ENCODE data around the gene SIN3B.
A peak's percentile ranks its signal among the peaks of the same experiment; 100 is the strongest.

The SIN3B gene

DNA sequence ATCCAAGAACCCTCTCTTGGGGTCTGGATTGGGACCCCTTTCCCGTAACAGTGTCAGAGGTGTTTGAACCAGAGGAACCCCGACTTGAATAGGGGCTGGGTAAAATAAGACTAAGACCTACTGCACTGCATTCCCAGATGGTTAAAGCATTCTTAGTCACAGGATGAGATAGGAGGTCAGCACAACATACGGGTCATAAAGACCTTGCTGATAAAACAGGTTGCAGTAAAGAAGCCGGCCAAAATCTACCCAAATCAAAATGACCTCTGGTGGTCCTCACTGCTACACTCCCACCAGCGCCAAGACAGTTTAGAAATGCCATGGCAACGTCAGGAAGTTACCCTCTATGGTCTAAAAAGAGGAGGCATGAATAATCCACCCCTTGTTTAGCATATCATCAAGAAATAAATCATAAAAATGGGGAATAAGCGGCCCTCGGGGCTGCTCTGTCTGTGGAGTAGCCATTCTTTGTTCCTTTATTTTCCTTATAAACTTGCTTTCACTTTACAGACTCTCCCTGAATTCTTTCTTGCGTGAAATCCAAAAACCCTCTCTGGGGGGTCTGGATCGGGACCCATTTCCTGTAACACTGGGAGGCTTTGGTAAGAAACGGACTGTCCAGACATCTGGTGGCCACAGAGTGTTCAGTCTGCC, 4.4 kb upstream of the SIN3B start:
- Histone ChIP-seq H3K27me3 (no peaks in the 10 kb centered on the region), H3K36me3 (no peaks in the 10 kb centered on the region), H3K4me1 (peaks cover 16% of the 10 kb centered on the region), H3K4me3 (no peak overlapping the region), H3K4me2 (peak overlapping the region; percentile 65), H4K20me1 (peaks cover 1% of the 10 kb centered on the region; the same call in 1 of the 2 replicates), H3K27ac (no peak overlapping the region), H3K9ac (no peak overlapping the region), H3K9me3 (no peaks in the 10 kb centered on the region)
- no peak for TF ChIP-seq Cebpa-rat (IDR thresholded peaks at IDR 0.05)

DNA sequence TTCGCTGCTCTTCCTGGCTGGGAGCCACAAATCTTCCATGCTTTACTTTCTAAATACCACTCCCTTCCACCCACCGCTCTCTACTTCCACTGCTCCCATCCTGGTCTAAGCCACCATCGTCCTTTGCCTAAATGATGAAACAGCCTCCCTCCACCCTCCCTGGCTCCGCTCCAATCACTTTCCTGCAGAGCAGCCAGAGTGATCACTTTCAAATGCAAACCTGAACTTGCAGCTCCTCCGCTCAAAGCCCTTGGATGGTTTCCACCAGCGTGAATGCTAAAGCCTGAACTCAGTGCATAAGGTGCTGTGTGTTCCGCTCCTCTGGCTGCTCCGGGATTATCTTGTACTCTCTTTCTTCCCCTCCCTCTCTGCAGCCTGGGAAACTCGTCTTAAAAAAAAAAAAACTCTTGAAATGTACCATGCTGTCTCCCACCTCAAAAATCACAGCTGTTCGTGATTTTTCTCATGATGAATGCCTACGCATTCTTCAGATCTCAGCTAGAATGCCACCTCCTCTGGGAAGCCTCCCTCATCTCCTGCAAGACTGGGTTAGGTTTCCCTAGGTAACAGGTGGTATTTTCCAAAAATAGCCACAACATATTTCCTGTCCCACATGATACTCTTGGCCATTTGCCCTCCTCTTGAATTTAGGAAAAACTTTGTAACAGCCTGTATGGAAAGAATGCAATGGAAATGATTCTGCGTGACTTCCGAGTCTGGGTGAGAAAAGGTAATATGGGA, 3.7 kb upstream of the SIN3B start:
- Histone ChIP-seq H3K9me3 (no peaks in the 10 kb centered on the region), H3K36me3 (0 out of 2 replicates have a peak, but pooled peaks cover 2% of the 10 kb centered on the region), H4K20me1 (peaks cover 8% of the 10 kb centered on the region), H3K27ac (no peak overlapping the region), H3K4me3 (no peak overlapping the region), H3K4me2 (peak overlapping the region; percentile 65), H3K4me1 (peaks cover 23% of the 10 kb centered on the region), H3K9ac (no peak overlapping the region), H3K27me3 (no peaks in the 10 kb centered on the region)
- TF ChIP-seq Cebpa-rat (IDR thresholded peaks at IDR 0.05), result no peak

DNA sequence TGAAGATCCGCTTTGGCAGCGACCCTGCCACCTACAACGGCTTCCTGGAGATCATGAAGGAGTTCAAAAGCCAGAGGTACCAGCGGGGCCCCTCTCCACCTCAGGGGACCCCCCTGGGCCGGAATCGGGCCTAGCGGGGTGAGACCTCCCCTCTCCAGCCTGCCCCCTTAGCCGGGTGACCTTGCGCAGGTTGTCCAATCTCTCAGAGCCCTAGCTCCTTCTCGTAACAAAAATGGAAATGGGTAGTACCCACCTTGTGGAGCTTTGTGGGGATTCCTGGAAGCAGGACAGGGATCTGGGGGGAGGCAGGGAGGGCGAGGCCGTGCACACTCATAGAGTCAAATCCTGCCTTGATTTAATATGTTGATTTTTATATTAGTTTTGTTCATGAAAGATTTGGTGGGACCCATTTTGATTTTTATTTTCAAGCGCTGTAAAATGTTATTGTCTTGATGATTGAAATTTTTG, 658 bp downstream of the SIN3B start:
- Histone ChIP-seq H3K27me3 (no peaks in the 10 kb centered on the region), H4K20me1 (peaks cover 28% of the 10 kb centered on the region), H3K9ac (peak overlapping the region; percentile 90), H3K27ac (peak overlapping the region; percentile 77), H3K4me3 (peak overlapping the region; percentile 91), H3K4me1 (peaks cover 52% of the 10 kb centered on the region), H3K4me2 (peak overlapping the region; percentile 97), H3K9me3 (no peaks in the 10 kb centered on the region), H3K36me3 (peaks cover 45% of the 10 kb centered on the region)
- TF ChIP-seq Cebpa-rat (IDR thresholded peaks at IDR 0.05), result no peak

DNA sequence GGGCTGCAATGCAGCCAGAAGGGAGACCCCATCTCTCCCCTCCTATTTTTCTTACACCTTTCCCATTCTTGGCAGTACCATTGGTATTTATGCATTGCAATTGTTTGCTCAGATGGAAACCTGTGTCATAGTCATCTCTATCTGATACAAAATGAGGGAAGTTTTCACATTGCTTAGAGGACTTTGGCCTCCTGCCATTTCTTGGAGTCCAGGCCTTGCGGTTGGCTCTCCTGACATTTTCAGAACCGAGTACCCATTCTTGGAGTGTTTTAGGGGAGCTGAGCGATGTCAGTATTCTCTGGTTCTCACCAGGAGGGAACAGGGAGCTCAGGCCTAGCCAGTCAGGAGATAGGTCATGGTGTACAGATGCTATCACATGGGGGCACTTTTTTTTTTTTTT, 1.5 kb downstream of the SIN3B start:
- H3K4me3 ChIP-seq, result peak overlapping the region; percentile 91
- H3K27me3 ChIP-seq, result no peaks in the 10 kb centered on the region
- peak overlapping the region; percentile 90; the same call in 1 of the 2 replicates for H3K9ac ChIP-seq
- H3K9me3 ChIP-seq, result no peaks in the 10 kb centered on the region
- peaks cover 46% of the 10 kb centered on the region for H3K4me1 ChIP-seq
- H3K36me3 ChIP-seq, result peaks cover 54% of the 10 kb centered on the region
- no peak overlapping the region for H3K27ac ChIP-seq
- H3K4me2 ChIP-seq, result peak overlapping the region; percentile 97
- H4K20me1 ChIP-seq, result peaks cover 30% of the 10 kb centered on the region
- TF ChIP-seq Cebpa-rat (IDR thresholded peaks at IDR 0.05), result no peak

DNA sequence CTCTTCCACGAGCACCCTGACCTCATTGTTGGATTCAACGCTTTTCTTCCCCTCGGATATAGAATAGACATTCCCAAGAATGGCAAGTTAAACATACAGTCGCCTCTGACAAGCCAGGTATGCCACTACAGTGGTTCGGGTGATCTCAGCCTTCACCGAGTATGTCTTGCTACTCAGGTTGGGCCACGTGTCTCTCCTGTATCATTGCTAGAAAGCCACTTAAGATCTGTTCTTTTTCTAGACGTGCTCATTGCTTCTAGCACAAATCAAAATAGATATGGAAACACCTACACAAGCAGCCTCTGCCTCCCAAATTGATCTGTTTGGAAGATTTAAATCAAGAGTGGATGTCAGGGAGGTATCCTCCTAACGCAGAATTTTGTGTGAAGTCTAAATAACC, 2.3 kb downstream of the SIN3B start:
- H3K27ac ChIP-seq, result no peak overlapping the region
- no peak for TF ChIP-seq Cebpa-rat (IDR thresholded peaks at IDR 0.05)
- no peak overlapping the region for H3K4me3 ChIP-seq
- H3K27me3 ChIP-seq, result no peaks in the 10 kb centered on the region
- no peaks in the 10 kb centered on the region for H3K9me3 ChIP-seq
- peaks cover 49% of the 10 kb centered on the region for H3K4me1 ChIP-seq
- H3K9ac ChIP-seq, result no peak overlapping the region
- peaks cover 38% of the 10 kb centered on the region for H4K20me1 ChIP-seq
- H3K4me2 ChIP-seq, result no peak overlapping the region
- H3K36me3 ChIP-seq, result peaks cover 62% of the 10 kb centered on the region

DNA sequence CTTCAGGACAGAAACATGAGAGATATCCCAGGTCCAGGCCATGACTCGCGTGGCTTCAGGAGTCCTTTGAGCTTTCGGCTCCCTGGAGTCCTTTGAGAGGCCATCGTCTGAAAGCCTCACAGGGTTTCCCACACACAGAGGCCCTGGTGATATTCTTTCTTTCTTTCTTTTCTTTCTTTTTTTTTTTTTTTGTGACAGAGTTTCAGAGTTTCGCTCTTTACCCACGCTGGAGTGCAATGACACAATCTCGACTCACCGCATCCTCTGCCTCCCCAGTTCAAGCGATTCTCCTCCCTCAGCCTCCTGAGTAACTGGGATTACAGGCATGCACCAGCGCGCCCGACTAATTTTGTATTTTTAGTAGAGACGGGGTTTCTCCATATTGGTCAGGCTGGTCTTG, 5.5 kb downstream of the SIN3B start:
- H3K9ac ChIP-seq, result 0 out of 2 replicates have a peak overlapping the region, but pooled peaks have one; percentile 40
- H3K4me2 ChIP-seq, result peak overlapping the region; percentile 65
- H3K4me1 ChIP-seq, result peaks cover 68% of the 10 kb centered on the region
- no peaks in the 10 kb centered on the region for H3K27me3 ChIP-seq
- TF ChIP-seq Cebpa-rat (IDR thresholded peaks at IDR 0.05), result no peak
- H3K4me3 ChIP-seq, result no peak overlapping the region
- H3K9me3 ChIP-seq, result no peaks in the 10 kb centered on the region
- peaks cover 53% of the 10 kb centered on the region for H4K20me1 ChIP-seq
- peak overlapping the region; percentile 52 for H3K27ac ChIP-seq
- H3K36me3 ChIP-seq, result peaks cover 94% of the 10 kb centered on the region

DNA sequence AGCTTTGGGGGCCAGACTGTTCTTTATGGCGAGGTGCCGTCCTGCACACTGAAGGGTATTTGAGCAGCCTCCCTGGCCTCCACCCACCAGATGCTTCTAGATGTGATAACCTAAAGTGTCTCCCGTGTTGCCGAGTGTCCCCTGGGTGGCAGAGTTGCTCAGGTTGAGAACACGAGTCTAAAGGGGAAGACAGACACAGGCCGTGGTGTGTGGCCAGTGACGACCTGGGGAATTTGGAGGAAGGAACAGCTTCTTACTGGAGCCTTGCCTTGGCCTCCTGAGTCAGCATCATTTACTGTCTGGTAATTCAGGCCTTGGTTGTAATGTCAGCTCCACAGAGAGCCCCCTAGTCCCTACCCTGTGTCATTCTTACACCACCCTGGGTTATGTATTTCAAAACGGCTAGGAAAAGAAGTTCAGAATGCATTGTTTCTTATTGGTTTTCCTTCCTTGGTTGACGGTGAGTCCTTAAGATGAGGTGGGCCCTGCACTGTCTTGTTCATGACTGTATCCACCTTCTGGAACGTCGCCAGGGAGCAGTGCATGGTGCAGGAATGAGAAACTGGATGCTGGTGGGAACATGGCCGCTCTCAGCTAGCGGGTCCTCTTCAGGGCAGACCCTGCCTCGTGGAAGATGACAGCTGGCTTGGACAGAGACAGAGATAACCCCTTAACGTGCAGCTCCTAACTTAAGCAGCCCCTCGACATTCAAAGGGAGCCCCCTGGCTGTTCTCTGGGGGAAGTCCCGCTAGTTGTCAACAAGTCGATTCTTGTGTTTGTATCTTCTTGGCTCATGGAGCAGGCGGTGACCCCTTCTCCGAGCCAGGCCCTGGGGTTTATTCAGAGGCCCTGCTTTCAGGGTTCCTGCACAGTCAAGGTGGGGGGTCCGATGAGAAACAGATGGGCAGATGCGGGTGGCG, 7.2 kb downstream of the SIN3B start:
- Histone ChIP-seq H3K4me1 (peaks cover 53% of the 10 kb centered on the region), H3K9ac (no peak overlapping the region), H3K36me3 (peaks cover 100% of the 10 kb centered on the region), H3K27ac (peak overlapping the region; percentile 37; the same call in 1 of the 2 replicates), H3K27me3 (no peaks in the 10 kb centered on the region), H3K4me3 (no peak overlapping the region), H3K4me2 (peak overlapping the region; percentile 48), H3K9me3 (no peaks in the 10 kb centered on the region), H4K20me1 (peaks cover 51% of the 10 kb centered on the region; the same call in 1 of the 2 replicates)
- no peak for TF ChIP-seq Cebpa-rat (IDR thresholded peaks at IDR 0.05)

DNA sequence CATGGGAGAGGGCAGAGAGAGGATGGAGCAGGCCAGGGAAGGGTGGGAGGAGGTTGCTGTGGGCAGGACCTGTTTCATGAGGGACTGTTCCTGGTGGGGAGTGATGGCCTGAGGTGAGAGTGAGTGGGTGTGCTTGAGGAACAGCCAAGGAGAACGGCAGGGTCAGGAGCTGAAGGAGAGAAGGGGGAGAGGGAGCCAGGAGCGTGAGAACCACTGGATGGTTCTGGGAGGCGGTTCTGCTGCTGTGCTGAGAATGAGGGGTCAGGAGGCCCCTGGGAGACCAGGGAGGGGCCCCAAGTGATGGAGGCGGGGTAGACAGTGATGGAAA, 7.8 kb downstream of the SIN3B start:
- H3K27ac ChIP-seq, result peak overlapping the region; percentile 37; the same call in 1 of the 2 replicates
- TF ChIP-seq Cebpa-rat (IDR thresholded peaks at IDR 0.05), result no peak
- no peaks in the 10 kb centered on the region for H3K9me3 ChIP-seq
- no peak overlapping the region for H3K4me2 ChIP-seq
- H4K20me1 ChIP-seq, result peaks cover 52% of the 10 kb centered on the region; the same call in 1 of the 2 replicates
- H3K9ac ChIP-seq, result no peak overlapping the region
- peaks cover 53% of the 10 kb centered on the region for H3K4me1 ChIP-seq
- H3K36me3 ChIP-seq, result peaks cover 100% of the 10 kb centered on the region
- H3K4me3 ChIP-seq, result no peak overlapping the region
- no peaks in the 10 kb centered on the region for H3K27me3 ChIP-seq

DNA sequence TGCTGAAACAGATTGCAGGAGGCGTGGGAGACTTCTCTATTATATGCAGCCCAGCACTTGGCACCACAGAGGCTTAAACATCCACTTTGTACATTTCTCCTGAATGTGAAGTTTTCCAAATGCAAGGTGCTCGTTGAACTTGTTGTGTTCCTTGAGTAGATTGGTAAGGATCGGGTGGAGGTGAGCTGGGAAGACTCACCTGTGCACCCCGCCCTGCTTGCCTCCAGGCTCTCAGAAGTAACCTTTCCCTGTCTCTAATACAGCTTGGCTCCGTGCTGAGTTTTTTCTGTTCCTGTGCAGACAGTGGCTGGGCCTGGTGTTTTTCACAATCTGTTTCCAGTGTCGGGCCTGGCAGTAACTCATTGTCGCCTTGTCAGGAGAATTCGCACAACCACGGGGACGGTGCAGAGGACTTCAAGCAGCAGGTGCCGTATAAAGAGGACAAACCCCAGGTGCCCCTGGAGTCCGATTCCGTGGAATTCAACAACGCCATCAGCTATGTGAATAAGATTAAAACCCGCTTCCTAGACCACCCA, 12.3 kb downstream of the SIN3B start:
- H3K36me3 ChIP-seq, result peaks cover 100% of the 10 kb centered on the region

More for the DNA sequence above, 12.3 kb downstream of the SIN3B start:
- TF ChIP-seq Cebpa-rat (IDR thresholded peaks at IDR 0.05), result no peak
- H3K4me3 ChIP-seq, result no peak overlapping the region
- peaks cover 30% of the 10 kb centered on the region for H3K4me1 ChIP-seq
- H3K27ac ChIP-seq, result no peak overlapping the region
- no peaks in the 10 kb centered on the region for H3K9me3 ChIP-seq
- no peaks in the 10 kb centered on the region for H3K27me3 ChIP-seq
- H4K20me1 ChIP-seq, result peaks cover 75% of the 10 kb centered on the region
- H3K4me2 ChIP-seq, result no peak overlapping the region
- H3K9ac ChIP-seq, result no peak overlapping the region

All from BLaER1 (cell line).